ENCODE data around the gene ADCYAP1R1.

The ADCYAP1R1 gene

DNA sequence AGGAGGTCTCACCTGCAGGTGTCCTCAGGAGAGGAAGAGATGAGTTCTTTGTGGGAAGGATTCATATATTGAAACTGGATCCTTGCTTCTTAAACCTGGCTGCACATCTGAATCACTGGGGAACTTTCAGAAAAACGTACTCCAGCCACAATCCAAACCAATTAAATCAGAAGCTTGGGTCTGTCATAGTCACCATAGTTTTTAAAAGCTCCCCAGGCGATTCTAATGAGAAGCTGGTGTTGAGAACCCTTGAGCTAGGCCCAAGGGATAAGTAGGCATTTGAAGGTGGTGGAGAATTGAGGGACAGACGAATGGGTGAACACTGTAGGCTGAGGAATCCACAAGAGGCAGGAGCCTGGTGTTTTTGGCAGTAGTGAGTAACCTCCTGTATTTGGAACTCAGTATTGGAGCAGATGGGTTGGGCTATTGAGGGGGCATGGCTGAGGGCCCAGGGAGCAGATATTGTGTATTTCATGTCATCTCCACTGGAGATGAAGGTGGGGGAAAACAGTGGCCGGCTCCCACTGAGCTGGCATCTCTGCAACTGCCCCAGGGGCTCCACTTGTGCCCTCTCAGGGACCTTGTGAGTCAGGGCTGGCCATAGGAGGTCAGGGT is 14.5 kb downstream of the ADCYAP1R1 start:
- ATAC-seq (ENCODE audit: insufficient read depth, low read depth) (no peak), DNase-seq (no peak)
- Histone ChIP-seq H4K20me1 (ENCODE audit: insufficient read depth, low read length) (no peaks in the 10 kb centered on the region), H3K9me3 (ENCODE audit: insufficient read depth, low read length, severe bottlenecking) (no peaks in the 10 kb centered on the region), H3K4me1 (ENCODE audit: insufficient read depth, low read length) (no peaks in the 10 kb centered on the region), H3K4me3 (ENCODE audit: low read depth in 1 of 2, low read length in 2 of 2) (no peak overlapping the region), H2AFZ (ENCODE audit: low read depth, low read length) (no peak overlapping the region), H3K36me3 (ENCODE audit: insufficient read depth, low read length) (no peaks in the 10 kb centered on the region), H3K4me2 (ENCODE audit: insufficient read depth, low read length) (no peak overlapping the region), H3K79me2 (ENCODE audit: insufficient read depth, low read length) (no peaks in the 10 kb centered on the region), H3K27me3 (ENCODE audit: insufficient read depth, low read length, poor library complexity) (peaks cover 26% of the 10 kb centered on the region), H3K27ac (ENCODE audit: low read length) (no peak overlapping the region), H3K9ac (ENCODE audit: low read depth, low read length) (no peak overlapping the region)
- TF ChIP-seq, protein P1, sequence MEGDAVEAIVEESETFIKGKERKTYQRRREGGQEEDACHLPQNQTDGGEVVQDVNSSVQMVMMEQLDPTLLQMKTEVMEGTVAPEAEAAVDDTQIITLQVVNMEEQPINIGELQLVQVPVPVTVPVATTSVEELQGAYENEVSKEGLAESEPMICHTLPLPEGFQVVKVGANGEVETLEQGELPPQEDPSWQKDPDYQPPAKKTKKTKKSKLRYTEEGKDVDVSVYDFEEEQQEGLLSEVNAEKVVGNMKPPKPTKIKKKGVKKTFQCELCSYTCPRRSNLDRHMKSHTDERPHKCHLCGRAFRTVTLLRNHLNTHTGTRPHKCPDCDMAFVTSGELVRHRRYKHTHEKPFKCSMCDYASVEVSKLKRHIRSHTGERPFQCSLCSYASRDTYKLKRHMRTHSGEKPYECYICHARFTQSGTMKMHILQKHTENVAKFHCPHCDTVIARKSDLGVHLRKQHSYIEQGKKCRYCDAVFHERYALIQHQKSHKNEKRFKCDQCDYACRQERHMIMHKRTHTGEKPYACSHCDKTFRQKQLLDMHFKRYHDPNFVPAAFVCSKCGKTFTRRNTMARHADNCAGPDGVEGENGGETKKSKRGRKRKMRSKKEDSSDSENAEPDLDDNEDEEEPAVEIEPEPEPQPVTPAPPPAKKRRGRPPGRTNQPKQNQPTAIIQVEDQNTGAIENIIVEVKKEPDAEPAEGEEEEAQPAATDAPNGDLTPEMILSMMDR (IDR thresholded peaks at IDR 0.05; ENCODE audit: borderline replicate concordance, extremely low read depth, low read length, poor library complexity, severe bottlenecking): no peak
- no peak for TF ChIP-seq EZH2 (IDR thresholded peaks at IDR 0.05; ENCODE audit: borderline replicate concordance, low read depth, low read length, severe bottlenecking)

DNA sequence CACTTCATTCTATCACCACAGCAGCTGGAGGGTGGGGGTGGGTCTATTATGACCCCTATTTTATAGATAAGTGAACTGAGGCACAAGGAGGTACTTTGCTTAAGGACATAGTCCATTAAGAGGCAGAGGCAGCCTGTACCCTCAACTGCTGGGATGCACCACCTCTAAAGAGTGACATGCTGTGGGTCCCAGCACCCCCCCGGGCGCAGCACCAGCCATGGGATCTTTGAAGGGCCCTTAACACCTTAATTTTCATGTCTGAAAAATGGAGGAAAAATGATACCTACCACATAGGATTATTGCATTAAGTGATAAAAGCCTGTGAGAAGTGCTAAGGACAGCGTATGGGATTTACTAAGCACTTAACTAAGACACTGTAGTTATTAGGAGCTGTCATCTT is 15.4 kb downstream of the ADCYAP1R1 start:
- H3K4me3 ChIP-seq (ENCODE audit: low read depth in 1 of 2, low read length in 2 of 2): no peak overlapping the region
- H3K79me2 ChIP-seq (ENCODE audit: insufficient read depth, low read length): no peaks in the 10 kb centered on the region
- H3K4me2 ChIP-seq (ENCODE audit: insufficient read depth, low read length): no peak overlapping the region
- peaks cover 33% of the 10 kb centered on the region for H3K27me3 ChIP-seq (ENCODE audit: insufficient read depth, low read length, poor library complexity)
- H3K4me1 ChIP-seq (ENCODE audit: insufficient read depth, low read length): no peaks in the 10 kb centered on the region
- no peaks in the 10 kb centered on the region for H3K9me3 ChIP-seq (ENCODE audit: insufficient read depth, low read length, severe bottlenecking)
- no peak overlapping the region for H3K27ac ChIP-seq (ENCODE audit: low read length)
- no peak for ATAC-seq (ENCODE audit: insufficient read depth, low read depth)
- no peak for DNase-seq
- no peak overlapping the region for H2AFZ ChIP-seq (ENCODE audit: low read depth, low read length)
- no peak overlapping the region for H3K9ac ChIP-seq (ENCODE audit: low read depth, low read length)
- TF ChIP-seq, protein P1 (IDR thresholded peaks at IDR 0.05; ENCODE audit: borderline replicate concordance, extremely low read depth, low read length, poor library complexity, severe bottlenecking): no peak
- TF ChIP-seq EZH2 (IDR thresholded peaks at IDR 0.05; ENCODE audit: borderline replicate concordance, low read depth, low read length, severe bottlenecking): no peak
- no peaks in the 10 kb centered on the region for H4K20me1 ChIP-seq (ENCODE audit: insufficient read depth, low read length)
- no peaks in the 10 kb centered on the region for H3K36me3 ChIP-seq (ENCODE audit: insufficient read depth, low read length)

DNA sequence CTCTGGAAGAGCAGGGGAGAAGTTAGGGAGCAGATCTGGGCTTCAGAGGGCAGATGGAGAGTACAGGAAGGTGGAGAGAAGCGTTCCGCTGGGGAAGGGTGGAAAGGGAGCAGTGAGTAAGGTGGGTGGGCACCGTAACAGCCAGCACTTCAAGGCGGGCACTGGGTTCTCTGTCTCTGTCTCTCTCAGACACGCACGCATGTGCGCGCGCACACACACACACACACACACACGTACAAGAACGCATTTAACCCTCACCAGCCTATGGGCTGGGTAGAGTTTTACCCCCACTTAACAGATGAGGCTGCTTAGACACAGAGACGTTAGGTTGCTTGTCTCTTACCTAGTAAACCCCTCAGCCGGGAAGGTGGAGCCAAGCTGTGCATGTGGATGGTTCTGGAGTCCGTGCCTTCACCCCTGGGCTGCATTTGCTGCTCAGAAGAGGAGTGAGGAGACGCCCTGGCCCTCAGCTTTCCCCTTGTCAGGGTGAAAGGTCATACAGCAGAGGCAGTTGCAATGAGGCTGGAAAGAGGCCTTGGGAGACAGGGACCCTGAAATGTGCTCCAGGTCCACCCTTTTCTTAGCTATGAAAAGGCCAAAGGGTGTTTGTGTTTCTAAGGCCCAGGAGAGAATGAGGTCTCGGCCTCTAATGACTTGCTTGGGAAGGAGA is 16.0 kb downstream of the ADCYAP1R1 start:
- Histone ChIP-seq H3K4me2 (ENCODE audit: insufficient read depth, low read length) (no peak overlapping the region), H3K27me3 (ENCODE audit: insufficient read depth, low read length, poor library complexity) (peaks cover 38% of the 10 kb centered on the region), H4K20me1 (ENCODE audit: insufficient read depth, low read length) (no peaks in the 10 kb centered on the region), H2AFZ (ENCODE audit: low read depth, low read length) (no peak overlapping the region), H3K4me1 (ENCODE audit: insufficient read depth, low read length) (no peaks in the 10 kb centered on the region), H3K4me3 (ENCODE audit: low read depth in 1 of 2, low read length in 2 of 2) (no peak overlapping the region), H3K9ac (ENCODE audit: low read depth, low read length) (no peak overlapping the region), H3K79me2 (ENCODE audit: insufficient read depth, low read length) (no peaks in the 10 kb centered on the region), H3K9me3 (ENCODE audit: insufficient read depth, low read length, severe bottlenecking) (no peaks in the 10 kb centered on the region), H3K27ac (ENCODE audit: low read length) (no peak overlapping the region), H3K36me3 (ENCODE audit: insufficient read depth, low read length) (no peaks in the 10 kb centered on the region)
- no peak for DNase-seq
- no peak for ATAC-seq (ENCODE audit: insufficient read depth, low read depth)
- TF ChIP-seq, protein P1 (IDR thresholded peaks at IDR 0.05; ENCODE audit: borderline replicate concordance, extremely low read depth, low read length, poor library complexity, severe bottlenecking): no peak
- TF ChIP-seq EZH2 (IDR thresholded peaks at IDR 0.05; ENCODE audit: borderline replicate concordance, low read depth, low read length, severe bottlenecking): no peak
